HAP-1 (cell line): ENCODE data around the gene MBNL2.

ENCODE experiments used
- DNase-seq, 2 experiments: peaks; one replicate each; pipeline ENCODE4 v3.0.0-alpha.2; 2016 to 2020; ENCODE audit warnings: low spot score in 2 of 2
- H3K27me3 ChIP-seq: fragments of 250-450 bp; sonication (Bioruptor Pico); 2 replicates; pipeline ENCODE4 v1.5.1; 2020; ENCODE audit warnings: low read depth, mild to moderate bottlenecking, moderate library complexity
- H3K36me3 ChIP-seq: fragments of 250-450 bp; sonication (Bioruptor Pico); replicated peaks from 2 replicates; pipeline ENCODE4 v1.5.1; 2020; ENCODE audit warnings: mild to moderate bottlenecking
- H3K4me1 ChIP-seq: fragments of 250-450 bp; sonication (Bioruptor Pico); 2 replicates; pipeline ENCODE4 v1.5.1; 2020; ENCODE audit warnings: mild to moderate bottlenecking
- H3K4me3 ChIP-seq: fragments of 250-450 bp; sonication (Bioruptor Pico); 2 replicates; pipeline ENCODE4 v1.5.1; 2020; ENCODE audit warnings: mild to moderate bottlenecking, moderate library complexity
- H3K9me3 ChIP-seq: fragments of 250-450 bp; sonication (Bioruptor Pico); 2 replicates; pipeline ENCODE4 v1.5.1; 2020; ENCODE audit warnings: mild to moderate bottlenecking, moderate library complexity
- in situ Hi-C: fragments of 300-500 bp; cut with MboI; formaldehyde crosslinking; loops from 3 replicates; pipeline ENCODE4 v1.14.3; 2020; ENCODE audit warnings: low sequenced_read_pairs, inconsistent platforms, mixed read lengths

MBNL2 gene

GRCh38 chr13:97285221-97285955 lies 63.3 kb downstream of the MBNL2 start:
- DNase-seq, result no peak
- Histone ChIP-seq H3K36me3 (no peaks in the 10 kb centered on the region), H3K4me1 (no peaks in the 10 kb centered on the region), H3K27me3 (no peaks in the 10 kb centered on the region), H3K9me3 (no peaks in the 10 kb centered on the region), H3K4me3 (no peak overlapping the region)
- in situ Hi-C loops, result no loop called here

- no peaks in the 10 kb centered on the region for H3K27me3 ChIP-seq
- in situ Hi-C loops, result no loop called here
Observed at GRCh38 chr13:97286317-97287046, 64.3 kb downstream of the MBNL2 start.

GRCh38 chr13:97287047-97287383 lies 64.9 kb downstream of the MBNL2 start:
- no peaks in the 10 kb centered on the region for H3K36me3 ChIP-seq
- H3K4me3 ChIP-seq, result no peak overlapping the region
- no peaks in the 10 kb centered on the region for H3K27me3 ChIP-seq
- no peaks in the 10 kb centered on the region for H3K4me1 ChIP-seq
- in situ Hi-C loops, result no loop called here
- no peaks in the 10 kb centered on the region for H3K9me3 ChIP-seq
- DNase-seq, result no peak

More at GRCh38 chr13:97286317-97287046, 64.3 kb downstream of the MBNL2 start:
- Histone ChIP-seq H3K4me1 (no peaks in the 10 kb centered on the region), H3K9me3 (no peaks in the 10 kb centered on the region), H3K4me3 (no peak overlapping the region), H3K36me3 (no peaks in the 10 kb centered on the region)
- no peak for DNase-seq

- in situ Hi-C loops, result no loop called here
- Histone ChIP-seq H3K36me3 (no peaks in the 10 kb centered on the region), H3K27me3 (no peaks in the 10 kb centered on the region), H3K4me1 (no peaks in the 10 kb centered on the region), H3K4me3 (no peak overlapping the region), H3K9me3 (no peaks in the 10 kb centered on the region)
- no peak for DNase-seq
Observed at GRCh38 chr13:97288486-97288900, 66.4 kb downstream of the MBNL2 start.

GRCh38 chr13:97289514-97290298 lies 67.6 kb downstream of the MBNL2 start:
- no peaks in the 10 kb centered on the region for H3K27me3 ChIP-seq
- in situ Hi-C loops, result no loop called here
- DNase-seq, result no peak

GRCh38 chr13:97295283-97296182 lies 73.4 kb downstream of the MBNL2 start:
- DNase-seq, result no peak
- H3K9me3 ChIP-seq, result no peaks in the 10 kb centered on the region
- no peaks in the 10 kb centered on the region for H3K36me3 ChIP-seq
- in situ Hi-C loops, result no loop called here
- no peaks in the 10 kb centered on the region for H3K4me1 ChIP-seq
- H3K4me3 ChIP-seq, result no peak overlapping the region
- H3K27me3 ChIP-seq, result no peaks in the 10 kb centered on the region

More at GRCh38 chr13:97289514-97290298, 67.6 kb downstream of the MBNL2 start:
- Histone ChIP-seq H3K9me3 (no peaks in the 10 kb centered on the region), H3K4me1 (no peaks in the 10 kb centered on the region), H3K36me3 (no peaks in the 10 kb centered on the region), H3K4me3 (no peak overlapping the region)

- Histone ChIP-seq H3K36me3 (no peaks in the 10 kb centered on the region), H3K4me1 (no peaks in the 10 kb centered on the region), H3K4me3 (no peak overlapping the region), H3K27me3 (no peaks in the 10 kb centered on the region), H3K9me3 (no peaks in the 10 kb centered on the region)
- in situ Hi-C loops, result no loop called here
- no peak for DNase-seq
Observed at GRCh38 chr13:97296740-97297139, 74.6 kb downstream of the MBNL2 start.

- in situ Hi-C loops, result no loop called here
- Histone ChIP-seq H3K4me3 (no peak overlapping the region), H3K4me1 (no peaks in the 10 kb centered on the region), H3K27me3 (no peaks in the 10 kb centered on the region), H3K36me3 (no peaks in the 10 kb centered on the region), H3K9me3 (no peaks in the 10 kb centered on the region)
- no peak for DNase-seq
Observed at GRCh38 chr13:97298816-97299215, 76.7 kb downstream of the MBNL2 start.

- Histone ChIP-seq H3K4me3 (no peak overlapping the region), H3K36me3 (no peaks in the 10 kb centered on the region), H3K9me3 (no peaks in the 10 kb centered on the region), H3K27me3 (no peaks in the 10 kb centered on the region), H3K4me1 (no peaks in the 10 kb centered on the region)
- DNase-seq, result no peak
- in situ Hi-C loops, result no loop called here
Observed at GRCh38 chr13:97300871-97301270, 78.7 kb downstream of the MBNL2 start.

GRCh38 chr13:97301382-97302095 lies 79.4 kb downstream of the MBNL2 start:
- in situ Hi-C loops, result no loop called here
- Histone ChIP-seq H3K4me1 (peaks cover under 1% of the 10 kb centered on the region; the same call in 1 of the 2 replicates), H3K36me3 (no peaks in the 10 kb centered on the region), H3K9me3 (no peaks in the 10 kb centered on the region), H3K4me3 (no peak overlapping the region), H3K27me3 (no peaks in the 10 kb centered on the region)
- DNase-seq, result no peak

GRCh38 chr13:97302611-97303010 lies 80.5 kb downstream of the MBNL2 start:
- Histone ChIP-seq H3K4me1 (peaks cover 11% of the 10 kb centered on the region), H3K4me3 (no peak overlapping the region), H3K27me3 (no peaks in the 10 kb centered on the region), H3K9me3 (no peaks in the 10 kb centered on the region), H3K36me3 (no peaks in the 10 kb centered on the region)
- no peak for DNase-seq
- in situ Hi-C loops, result no loop called here

- Histone ChIP-seq H3K4me3 (no peak overlapping the region), H3K9me3 (no peaks in the 10 kb centered on the region), H3K36me3 (no peaks in the 10 kb centered on the region), H3K4me1 (peaks cover 23% of the 10 kb centered on the region), H3K27me3 (no peaks in the 10 kb centered on the region)
- in situ Hi-C loops, result no loop called here
- no peak for DNase-seq
Observed at GRCh38 chr13:97306106-97306505, 84.0 kb downstream of the MBNL2 start.

- H3K36me3 ChIP-seq, result no peaks in the 10 kb centered on the region
- in situ Hi-C loops, result no loop called here
- peak in 1 of 2 experiments; percentile 19 for DNase-seq
- H3K4me1 ChIP-seq, result peaks cover 23% of the 10 kb centered on the region
- no peak overlapping the region for H3K4me3 ChIP-seq
- H3K27me3 ChIP-seq, result no peaks in the 10 kb centered on the region
- no peaks in the 10 kb centered on the region for H3K9me3 ChIP-seq
Observed at GRCh38 chr13:97306645-97307044, 84.5 kb downstream of the MBNL2 start.
